Activated CD4-positive, alpha-beta T cell treated with anti-CD3 and anti-CD28 coated beads, Interleukin-2, amount 10 ng/mL, durations not matched to agents 24 days and 14 days (primary cell): ENCODE results near the gene AATK. TPM values are rescaled to one million over a fixed set of nuclear protein-coding genes. Genes with fewer than 3 reads are reported as not detected.

Source experiments
- DNase-seq: peaks from one replicate; pipeline ENCODE4 v3.0.0; 2022
- H3K27ac Mint-ChIP-seq: one replicate; pipeline ENCODE4 v1.8.0; 2022; ENCODE audit warnings: mild to moderate bottlenecking, mixed read lengths
- H3K27me3 Mint-ChIP-seq: one replicate; pipeline ENCODE4 v1.8.0; 2022; ENCODE audit warnings: mixed read lengths
- H3K36me3 Mint-ChIP-seq: one replicate; pipeline ENCODE4 v1.8.0; 2022; ENCODE audit warnings: low read depth, mild to moderate bottlenecking, mixed read lengths
- H3K4me1 Mint-ChIP-seq: one replicate; pipeline ENCODE4 v1.8.0; 2021; ENCODE audit warnings: mixed read lengths
- H3K4me3 Mint-ChIP-seq: one replicate; pipeline ENCODE4 v1.8.0; 2022; ENCODE audit warnings: mild to moderate bottlenecking, moderate library complexity, mixed read lengths
- H3K9me3 Mint-ChIP-seq: one replicate; pipeline ENCODE4 v1.8.0; 2021; ENCODE audit warnings: mixed read lengths
- intact Hi-C: fragments of 100-400 bp; cut with micrococcal nuclease; formaldehyde crosslinking; loops from one replicate; pipeline ENCODE4 v1.15.1; 2023
- total RNA-seq: library from RNA; stranded (reverse); gene quantifications from 2 replicates; pipeline ENCODE4 v1.2.3, GENCODE V29; 2022

The AATK gene
- total RNA-seq, 1 donor from 2014 or later, result 0.42 TPM

GRCh38 chr17:81130385-81131361 lies 35.3 kb downstream of the AATK start:
- Mint-ChIP-seq H3K27ac (no peak overlapping the region), H3K4me3 (no peak overlapping the region), H3K27me3 (no peaks in the 10 kb centered on the region), H3K9me3 (no peaks in the 10 kb centered on the region), H3K4me1 (no peaks in the 10 kb centered on the region), H3K36me3 (no peaks in the 10 kb centered on the region)
- DNase-seq, result no peak
- intact Hi-C loops, result no loop called here

GRCh38 chr17:81129711-81130367 lies 36.2 kb downstream of the AATK start:
- no peak overlapping the region for H3K4me3 Mint-ChIP-seq
- H3K27ac Mint-ChIP-seq, result no peak overlapping the region
- no peaks in the 10 kb centered on the region for H3K36me3 Mint-ChIP-seq
- no peaks in the 10 kb centered on the region for H3K27me3 Mint-ChIP-seq
- no peak for DNase-seq
- no peaks in the 10 kb centered on the region for H3K9me3 Mint-ChIP-seq
- no peaks in the 10 kb centered on the region for H3K4me1 Mint-ChIP-seq
- intact Hi-C loops, result no loop called here

- Mint-ChIP-seq H3K27me3 (no peaks in the 10 kb centered on the region), H3K27ac (no peak overlapping the region), H3K4me1 (no peaks in the 10 kb centered on the region), H3K9me3 (no peaks in the 10 kb centered on the region), H3K36me3 (no peaks in the 10 kb centered on the region), H3K4me3 (no peak overlapping the region)
- DNase-seq, result no peak
- intact Hi-C loops, result no loop called here
Observed at GRCh38 chr17:81129289-81129688, 36.7 kb downstream of the AATK start.

- Mint-ChIP-seq H3K9me3 (no peaks in the 10 kb centered on the region), H3K27ac (no peak overlapping the region), H3K36me3 (no peaks in the 10 kb centered on the region), H3K4me3 (no peak overlapping the region), H3K27me3 (no peaks in the 10 kb centered on the region), H3K4me1 (no peaks in the 10 kb centered on the region)
- intact Hi-C loops, result no loop called here
- DNase-seq, result no peak
Observed at GRCh38 chr17:81128774-81129173, 37.2 kb downstream of the AATK start.

GRCh38 chr17:81128338-81128737 lies 37.7 kb downstream of the AATK start:
- intact Hi-C loops, result no loop called here
- Mint-ChIP-seq H3K4me1 (no peaks in the 10 kb centered on the region), H3K4me3 (no peak overlapping the region), H3K27me3 (no peaks in the 10 kb centered on the region), H3K36me3 (no peaks in the 10 kb centered on the region), H3K27ac (no peak overlapping the region), H3K9me3 (no peaks in the 10 kb centered on the region)
- no peak for DNase-seq

GRCh38 chr17:81127526-81128177 lies 38.4 kb downstream of the AATK start:
- no peaks in the 10 kb centered on the region for H3K4me1 Mint-ChIP-seq
- intact Hi-C loops, result no loop called here
- no peak overlapping the region for H3K4me3 Mint-ChIP-seq
- H3K9me3 Mint-ChIP-seq, result no peaks in the 10 kb centered on the region
- DNase-seq, result no peak
- no peak overlapping the region for H3K27ac Mint-ChIP-seq
- no peaks in the 10 kb centered on the region for H3K36me3 Mint-ChIP-seq
- H3K27me3 Mint-ChIP-seq, result no peaks in the 10 kb centered on the region

GRCh38 chr17:81127133-81127455 lies 38.9 kb downstream of the AATK start:
- Mint-ChIP-seq H3K27me3 (no peaks in the 10 kb centered on the region), H3K36me3 (no peaks in the 10 kb centered on the region), H3K4me1 (no peaks in the 10 kb centered on the region), H3K27ac (no peak overlapping the region), H3K4me3 (no peak overlapping the region), H3K9me3 (no peaks in the 10 kb centered on the region)
- intact Hi-C loops, result no loop called here
- DNase-seq, result no peak

- Mint-ChIP-seq H3K36me3 (no peaks in the 10 kb centered on the region), H3K27ac (no peak overlapping the region), H3K9me3 (no peaks in the 10 kb centered on the region), H3K4me3 (no peak overlapping the region), H3K4me1 (no peaks in the 10 kb centered on the region), H3K27me3 (no peaks in the 10 kb centered on the region)
- no peak for DNase-seq
- intact Hi-C loops, result no loop called here
Observed at GRCh38 chr17:81126281-81127132, 39.5 kb downstream of the AATK start.

- Mint-ChIP-seq H3K4me3 (no peak overlapping the region), H3K27me3 (no peaks in the 10 kb centered on the region), H3K36me3 (no peaks in the 10 kb centered on the region), H3K9me3 (no peaks in the 10 kb centered on the region), H3K27ac (no peak overlapping the region), H3K4me1 (no peaks in the 10 kb centered on the region)
- DNase-seq, result no peak
- intact Hi-C loops, result no loop called here
Observed at GRCh38 chr17:81125573-81126081, 40.4 kb downstream of the AATK start.

GRCh38 chr17:81124377-81124776 lies 41.6 kb downstream of the AATK start:
- no peak for DNase-seq
- Mint-ChIP-seq H3K27ac (no peak overlapping the region), H3K36me3 (no peaks in the 10 kb centered on the region), H3K4me1 (no peaks in the 10 kb centered on the region), H3K4me3 (no peak overlapping the region), H3K9me3 (no peaks in the 10 kb centered on the region), H3K27me3 (no peaks in the 10 kb centered on the region)
- intact Hi-C loops, result no loop called here

GRCh38 chr17:81123052-81124048 lies 42.7 kb downstream of the AATK start:
- intact Hi-C loops, result no loop called here
- no peak overlapping the region for H3K4me3 Mint-ChIP-seq
- H3K27me3 Mint-ChIP-seq, result peaks cover 2% of the 10 kb centered on the region
- peaks cover 4% of the 10 kb centered on the region for H3K4me1 Mint-ChIP-seq
- no peak overlapping the region for H3K27ac Mint-ChIP-seq
- no peak for DNase-seq
- H3K9me3 Mint-ChIP-seq, result no peaks in the 10 kb centered on the region
- no peaks in the 10 kb centered on the region for H3K36me3 Mint-ChIP-seq

GRCh38 chr17:81121841-81122733 lies 43.9 kb downstream of the AATK start:
- DNase-seq, result no peak
- Mint-ChIP-seq H3K4me1 (peaks cover 4% of the 10 kb centered on the region), H3K27me3 (peaks cover 2% of the 10 kb centered on the region), H3K36me3 (no peaks in the 10 kb centered on the region), H3K9me3 (no peaks in the 10 kb centered on the region), H3K4me3 (no peak overlapping the region), H3K27ac (no peak overlapping the region)
- intact Hi-C loops, result no loop called here
